NT2/D1 (cell line): ENCODE data around the gene DPP6.

Experiments
- DNase-seq: peaks from one replicate; pipeline ENCODE4 v3.0.0-alpha.2; 2011; ENCODE audit warnings: low read depth, low spot score
- H3K27me3 ChIP-seq: 2 replicates; pipeline ENCODE4 v1.6.0; 2011; ENCODE audit warnings: mild to moderate bottlenecking; ENCODE audit not compliant: insufficient read length, insufficient read depth
- H3K36me3 ChIP-seq: 2 replicates; pipeline ENCODE4 v1.6.1; 2011; ENCODE audit warnings: mild to moderate bottlenecking, low read length, mixed read lengths; ENCODE audit not compliant: insufficient read depth, insufficient read length
- H3K4me1 ChIP-seq: 2 replicates; pipeline ENCODE4 v1.5.1; 2011; ENCODE audit not compliant: insufficient read depth, insufficient read length
- H3K4me3 ChIP-seq: 2 replicates; pipeline ENCODE4 v1.5.1; 2011; ENCODE audit warnings: low read depth; ENCODE audit not compliant: insufficient read length
- H3K9ac ChIP-seq: 2 replicates; pipeline ENCODE4 v1.6.0; 2011; ENCODE audit warnings: low read depth; ENCODE audit not compliant: insufficient read length
- H3K9me3 ChIP-seq: 2 replicates; pipeline ENCODE4 v1.5.1; 2011; ENCODE audit warnings: mild to moderate bottlenecking, low read length; ENCODE audit not compliant: insufficient read depth
- SUZ12 ChIP-seq: IDR thresholded peaks from 2 replicates; pipeline ENCODE4 v1.6.1; 2011; ENCODE audit not compliant: insufficient read length, insufficient read depth; ENCODE audit errors: extremely low read depth
- YY1 ChIP-seq: IDR thresholded peaks from 2 replicates; pipeline ENCODE4 v1.6.1; 2011; ENCODE audit not compliant: insufficient read length, insufficient read depth
- ZNF274 ChIP-seq: IDR thresholded peaks from 2 replicates; pipeline ENCODE4 v1.6.1; 2011; ENCODE audit warnings: mild to moderate bottlenecking, low read depth, low read length

The DPP6 gene

GRCh38 chr7:154914996-154915380 is 862.8 kb downstream of the DPP6 start:
- H3K27me3 ChIP-seq: no peaks in the 10 kb centered on the region

GRCh38 chr7:154915600-154915999 is 863.4 kb downstream of the DPP6 start:
- Histone ChIP-seq H3K9ac (no peak overlapping the region), H3K36me3 (no peaks in the 10 kb centered on the region), H3K4me3 (no peak overlapping the region), H3K27me3 (no peaks in the 10 kb centered on the region), H3K4me1 (no peaks in the 10 kb centered on the region), H3K9me3 (peaks cover 10% of the 10 kb centered on the region; the same call in 1 of the 2 replicates)
- TF ChIP-seq ZNF274 (no peak), YY1 (no peak), SUZ12 (no peak)
- DNase-seq: no peak

More at GRCh38 chr7:154914996-154915380, 862.8 kb downstream of the DPP6 start:
- TF ChIP-seq ZNF274 (no peak), SUZ12 (no peak), YY1 (no peak)
- no peaks in the 10 kb centered on the region for H3K4me1 ChIP-seq
- no peaks in the 10 kb centered on the region for H3K36me3 ChIP-seq
- no peak overlapping the region for H3K9ac ChIP-seq
- no peak for DNase-seq
- no peak overlapping the region for H3K4me3 ChIP-seq
- peaks cover 16% of the 10 kb centered on the region; the same call in 1 of the 2 replicates for H3K9me3 ChIP-seq

- Histone ChIP-seq H3K36me3 (no peaks in the 10 kb centered on the region), H3K4me1 (no peaks in the 10 kb centered on the region), H3K9ac (no peak overlapping the region), H3K9me3 (peaks cover 2% of the 10 kb centered on the region; the same call in 1 of the 2 replicates), H3K4me3 (no peak overlapping the region), H3K27me3 (no peaks in the 10 kb centered on the region)
- TF ChIP-seq SUZ12 (no peak), YY1 (no peak)
- no peak for DNase-seq
These were observed 864.2 kb downstream of the DPP6 start for GRCh38 chr7:154916381-154916780.

GRCh38 chr7:154916856-154917807 is 864.9 kb downstream of the DPP6 start:
- H3K36me3 ChIP-seq: no peaks in the 10 kb centered on the region
- no peak for DNase-seq
- TF ChIP-seq ZNF274 (no peak), YY1 (no peak), SUZ12 (no peak)
- no peak overlapping the region for H3K9ac ChIP-seq
- H3K4me3 ChIP-seq: no peak overlapping the region
- no peaks in the 10 kb centered on the region for H3K9me3 ChIP-seq
- H3K27me3 ChIP-seq: no peaks in the 10 kb centered on the region
- no peaks in the 10 kb centered on the region for H3K4me1 ChIP-seq

GRCh38 chr7:154917808-154918160 is 865.6 kb downstream of the DPP6 start:
- Histone ChIP-seq H3K4me1 (no peaks in the 10 kb centered on the region), H3K36me3 (no peaks in the 10 kb centered on the region), H3K27me3 (no peaks in the 10 kb centered on the region), H3K9me3 (no peaks in the 10 kb centered on the region), H3K9ac (no peak overlapping the region), H3K4me3 (no peak overlapping the region)
- DNase-seq: no peak
- TF ChIP-seq SUZ12: no peak
- TF ChIP-seq YY1: no peak
- no peak for TF ChIP-seq ZNF274

- TF ChIP-seq YY1 (no peak), SUZ12 (no peak), ZNF274 (no peak)
- H3K4me1 ChIP-seq: no peaks in the 10 kb centered on the region
- no peaks in the 10 kb centered on the region for H3K27me3 ChIP-seq
- H3K9me3 ChIP-seq: no peaks in the 10 kb centered on the region; the same call in 1 of the 2 replicates
- H3K36me3 ChIP-seq: no peaks in the 10 kb centered on the region
- no peak overlapping the region for H3K9ac ChIP-seq
- no peak for DNase-seq
- H3K4me3 ChIP-seq: no peak overlapping the region
These were observed 866.1 kb downstream of the DPP6 start for GRCh38 chr7:154918266-154918665.

- Histone ChIP-seq H3K4me1 (no peaks in the 10 kb centered on the region), H3K9ac (no peak overlapping the region), H3K9me3 (no peaks in the 10 kb centered on the region; the same call in 1 of the 2 replicates), H3K36me3 (no peaks in the 10 kb centered on the region), H3K4me3 (no peak overlapping the region), H3K27me3 (no peaks in the 10 kb centered on the region)
- TF ChIP-seq YY1 (no peak), SUZ12 (no peak), ZNF274 (no peak)
- no peak for DNase-seq
These were observed 866.5 kb downstream of the DPP6 start for GRCh38 chr7:154918741-154919140.
